ENCODE data around the gene FANCC.

FANCC gene

DNA sequence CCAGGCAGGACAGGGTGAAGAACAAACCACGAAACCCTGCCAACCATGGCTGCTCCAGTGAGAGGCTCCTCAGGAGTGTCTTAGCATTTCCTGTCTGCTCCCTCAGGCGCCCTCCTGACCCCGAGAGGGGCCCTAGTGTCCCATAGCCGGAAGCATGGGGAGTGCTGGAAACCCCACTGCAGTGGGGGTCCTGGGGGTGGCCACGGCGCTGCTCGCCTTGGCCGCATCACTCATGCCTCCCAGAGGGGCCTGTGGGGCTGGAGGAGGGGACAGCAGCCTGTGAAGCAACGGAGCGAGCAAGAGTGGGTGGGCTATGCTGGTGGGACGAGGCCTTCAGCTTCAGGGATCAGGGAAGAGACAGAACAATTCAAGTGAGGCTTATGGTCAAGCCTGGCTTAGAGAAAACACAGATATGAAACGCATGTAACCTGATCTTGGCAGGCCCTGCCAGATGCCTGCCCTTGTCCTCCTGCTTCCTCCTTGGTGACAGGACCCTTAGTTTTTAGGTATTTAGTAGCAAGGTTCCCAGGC is 219.1 kb downstream of the FANCC start:
- H3K4me3 ChIP-seq (ENCODE audit: low read depth, low read length) = no peak overlapping the region
- TF ChIP-seq, protein P1, sequence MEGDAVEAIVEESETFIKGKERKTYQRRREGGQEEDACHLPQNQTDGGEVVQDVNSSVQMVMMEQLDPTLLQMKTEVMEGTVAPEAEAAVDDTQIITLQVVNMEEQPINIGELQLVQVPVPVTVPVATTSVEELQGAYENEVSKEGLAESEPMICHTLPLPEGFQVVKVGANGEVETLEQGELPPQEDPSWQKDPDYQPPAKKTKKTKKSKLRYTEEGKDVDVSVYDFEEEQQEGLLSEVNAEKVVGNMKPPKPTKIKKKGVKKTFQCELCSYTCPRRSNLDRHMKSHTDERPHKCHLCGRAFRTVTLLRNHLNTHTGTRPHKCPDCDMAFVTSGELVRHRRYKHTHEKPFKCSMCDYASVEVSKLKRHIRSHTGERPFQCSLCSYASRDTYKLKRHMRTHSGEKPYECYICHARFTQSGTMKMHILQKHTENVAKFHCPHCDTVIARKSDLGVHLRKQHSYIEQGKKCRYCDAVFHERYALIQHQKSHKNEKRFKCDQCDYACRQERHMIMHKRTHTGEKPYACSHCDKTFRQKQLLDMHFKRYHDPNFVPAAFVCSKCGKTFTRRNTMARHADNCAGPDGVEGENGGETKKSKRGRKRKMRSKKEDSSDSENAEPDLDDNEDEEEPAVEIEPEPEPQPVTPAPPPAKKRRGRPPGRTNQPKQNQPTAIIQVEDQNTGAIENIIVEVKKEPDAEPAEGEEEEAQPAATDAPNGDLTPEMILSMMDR (IDR thresholded peaks at IDR 0.05; ENCODE audit: low read depth, low read length) = no peak

- H3K4me3 ChIP-seq (ENCODE audit: low read depth, low read length) = no peak overlapping the region
- TF ChIP-seq, protein P1 (IDR thresholded peaks at IDR 0.05; ENCODE audit: low read depth, low read length) = no peak
These were observed 220.2 kb downstream of the FANCC start for GRCh38 chr9:95097279-95097678.

DNA sequence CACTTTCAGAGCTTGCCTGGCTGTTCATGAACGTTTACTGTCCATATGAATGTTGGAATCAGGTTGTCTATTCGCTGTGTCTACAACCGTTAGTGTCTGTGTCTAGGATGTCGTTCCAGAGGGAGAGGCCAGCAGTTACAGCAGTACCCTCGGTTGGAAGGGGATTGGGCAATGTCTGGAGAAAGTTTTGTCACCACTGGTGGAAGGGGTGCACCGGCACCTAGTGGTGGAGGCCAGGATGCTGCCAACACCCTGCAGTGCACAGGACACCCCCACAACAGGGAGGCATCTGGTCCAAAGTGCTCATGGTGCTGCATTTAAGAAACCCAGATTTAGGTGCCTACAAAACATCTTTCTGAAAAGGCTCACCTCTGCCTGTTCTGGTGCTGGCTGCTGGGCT is 220.7 kb downstream of the FANCC start:
- TF ChIP-seq, protein P1 (IDR thresholded peaks at IDR 0.05; ENCODE audit: low read depth, low read length) = no peak
- no peak overlapping the region for H3K4me3 ChIP-seq (ENCODE audit: low read depth, low read length)

- no peak overlapping the region for H3K4me3 ChIP-seq (ENCODE audit: low read depth, low read length)
- TF ChIP-seq, protein P1 (IDR thresholded peaks at IDR 0.05; ENCODE audit: low read depth, low read length) = no peak
These were observed 221.1 kb downstream of the FANCC start for GRCh38 chr9:95096381-95096780.

GRCh38 chr9:95095641-95096355 is 221.7 kb downstream of the FANCC start:
- H3K4me3 ChIP-seq (ENCODE audit: low read depth, low read length) = no peak overlapping the region
- TF ChIP-seq, protein P1 (IDR thresholded peaks at IDR 0.05; ENCODE audit: low read depth, low read length) = no peak

DNA sequence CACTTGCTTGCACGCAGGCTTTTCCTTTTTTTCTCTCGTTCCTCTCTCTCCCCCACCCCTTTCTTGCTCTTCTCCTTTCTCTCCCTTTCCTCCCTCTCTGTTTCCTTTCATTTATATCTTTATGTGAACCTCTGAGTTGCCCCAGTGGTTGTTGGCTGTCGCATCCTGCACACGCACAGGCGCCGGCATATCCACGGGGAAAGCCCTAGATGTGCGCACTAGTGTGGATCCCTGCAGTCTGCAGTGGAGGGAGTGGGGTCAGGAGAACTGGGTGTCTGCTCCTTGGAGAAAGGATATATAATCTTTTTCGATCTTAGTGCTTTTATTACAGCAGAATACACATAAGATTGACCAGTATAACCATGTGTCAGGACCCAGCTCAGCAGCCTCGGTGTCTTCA is 223.5 kb downstream of the FANCC start:
- no peak overlapping the region for H3K4me3 ChIP-seq (ENCODE audit: low read depth, low read length)
- TF ChIP-seq, protein P1 (IDR thresholded peaks at IDR 0.05; ENCODE audit: low read depth, low read length) = no peak

GRCh38 chr9:95093586-95093985 is 223.9 kb downstream of the FANCC start:
- TF ChIP-seq, protein P1 (IDR thresholded peaks at IDR 0.05; ENCODE audit: low read depth, low read length) = no peak
- no peak overlapping the region for H3K4me3 ChIP-seq (ENCODE audit: low read depth, low read length)

All from WI38 (cell line).